Measurements from ENCODE around the gene CACNA2D1. TPM values are rescaled to one million over a fixed set of nuclear protein-coding genes. Genes with fewer than 3 reads are reported as not detected.

CACNA2D1 gene
- total RNA-seq, 4 donors from 2014 or later = 0.30 to 12.8 (median 2.4) TPM

DNA sequence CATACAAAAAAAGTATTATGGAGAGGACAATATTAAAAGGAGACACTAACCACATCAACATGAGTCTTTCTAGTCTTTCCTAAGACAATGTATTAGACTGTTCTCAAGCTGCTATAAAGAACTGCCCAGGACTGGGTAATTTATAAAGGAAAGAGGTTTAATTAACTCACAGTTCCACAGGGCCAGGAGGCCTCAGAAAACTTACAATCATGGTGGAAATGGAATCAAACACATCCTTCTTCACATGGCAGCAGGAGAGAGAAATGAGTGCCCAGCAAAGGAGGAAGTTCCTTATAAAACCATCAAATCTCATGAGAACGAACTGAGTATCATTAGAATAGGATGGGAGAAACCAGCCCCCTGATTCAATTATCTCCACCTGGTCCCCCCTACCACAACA, 25.7 kb downstream of the CACNA2D1 start:
- WGBS, 2 donors = 81 to 89% methylated on average over 1 of the region's 1 CpG
- Histone ChIP-seq H3K27me3 (no peaks in the 10 kb centered on the region), H3K36me3 (no peaks in the 10 kb centered on the region), H3K4me1 (peaks cover 0 to 4% (median 0%) of the 10 kb centered on the region in 3 donors), H3K4me3 (no peak overlapping the region), H3K9me3 (no peaks in the 10 kb centered on the region), H3K27ac (no peak overlapping the region)
- DNase-seq = no peak
- intact Hi-C loops (cut with DNase I) = no loop called here
- no peak for TF ChIP-seq CTCF (IDR thresholded peaks at IDR 0.05)
- TF ChIP-seq POLR2A (IDR thresholded peaks at IDR 0.05) = no peak

DNA sequence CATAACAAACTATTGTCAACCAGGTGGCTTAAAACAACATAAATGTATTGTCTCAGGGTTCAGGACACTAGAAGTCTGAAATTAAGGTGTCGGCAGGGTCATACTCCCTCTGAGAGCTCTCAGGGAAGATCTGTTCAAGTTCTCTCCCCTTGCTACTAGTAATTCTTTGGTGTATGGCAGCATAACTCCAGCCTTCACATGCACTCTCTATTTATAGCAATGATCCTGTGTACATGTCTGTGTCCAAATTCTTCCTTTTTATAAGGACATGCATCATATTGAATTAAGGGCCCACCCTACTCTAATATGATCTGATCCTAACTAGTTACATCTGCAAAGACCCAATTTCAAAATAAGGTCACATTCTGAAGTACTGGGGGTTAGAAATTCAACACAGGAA, 27.2 kb downstream of the CACNA2D1 start:
- 76 to 82% methylated on average over 1 of the region's 1 CpG for WGBS, 2 donors
- DNase-seq = no peak
- intact Hi-C loops (cut with DNase I) = no loop called here
- TF ChIP-seq CTCF (IDR thresholded peaks at IDR 0.05) (no peak), POLR2A (IDR thresholded peaks at IDR 0.05) (no peak)
- no peak overlapping the region for H3K27ac ChIP-seq
- no peak overlapping the region for H3K4me3 ChIP-seq
- H3K9me3 ChIP-seq = no peaks in the 10 kb centered on the region
- no peaks in the 10 kb centered on the region for H3K27me3 ChIP-seq
- H3K36me3 ChIP-seq = no peaks in the 10 kb centered on the region
- H3K4me1 ChIP-seq = peaks cover 0 to 7% (median 0%) of the 10 kb centered on the region in 3 donors

GRCh38 chr7:82414389-82414788, 29.2 kb downstream of the CACNA2D1 start:
- no peak for DNase-seq
- H3K36me3 ChIP-seq = no peaks in the 10 kb centered on the region
- intact Hi-C loops (cut with DNase I) = no loop called here
- H3K4me3 ChIP-seq = no peak overlapping the region
- H3K9me3 ChIP-seq = no peaks in the 10 kb centered on the region
- 63 to 69% methylated on average over 3 of the region's 3 CpGs for WGBS, 2 donors
- peaks cover 0 to 16% (median 0%) of the 10 kb centered on the region in 3 donors for H3K4me1 ChIP-seq
- no peaks in the 10 kb centered on the region for H3K27me3 ChIP-seq
- no peak for TF ChIP-seq CTCF (IDR thresholded peaks at IDR 0.05)
- no peak for TF ChIP-seq POLR2A (IDR thresholded peaks at IDR 0.05)
- H3K27ac ChIP-seq = no peak overlapping the region

GRCh38 chr7:82413237-82413636, 30.3 kb downstream of the CACNA2D1 start:
- intact Hi-C loops (cut with DNase I) = no loop called here

GRCh38 chr7:82411732-82412131, 31.8 kb downstream of the CACNA2D1 start:
- Histone ChIP-seq H3K9me3 (no peaks in the 10 kb centered on the region), H3K4me1 (peaks cover 0 to 16% (median 0%) of the 10 kb centered on the region in 3 donors), H3K4me3 (no peak overlapping the region), H3K27ac (no peak overlapping the region), H3K36me3 (no peaks in the 10 kb centered on the region), H3K27me3 (no peaks in the 10 kb centered on the region)
- TF ChIP-seq POLR2A (IDR thresholded peaks at IDR 0.05) (no peak), CTCF (IDR thresholded peaks at IDR 0.05) (no peak)
- 45 to 48% methylated on average over 2 of the region's 2 CpGs for WGBS, 2 donors
- intact Hi-C loops (cut with DNase I) = no loop called here
- DNase-seq = no peak

More at GRCh38 chr7:82413237-82413636, 30.3 kb downstream of the CACNA2D1 start:
- Histone ChIP-seq H3K27ac (no peak overlapping the region), H3K36me3 (no peaks in the 10 kb centered on the region), H3K27me3 (no peaks in the 10 kb centered on the region), H3K9me3 (no peaks in the 10 kb centered on the region), H3K4me1 (peaks cover 0 to 16% (median 0%) of the 10 kb centered on the region in 3 donors), H3K4me3 (no peak overlapping the region)
- TF ChIP-seq CTCF (IDR thresholded peaks at IDR 0.05) = no peak
- no peak for TF ChIP-seq POLR2A (IDR thresholded peaks at IDR 0.05)
- DNase-seq = no peak
